K562 (cell line): ENCODE data around the gene MACROD2. TPM values are rescaled to one million over a fixed set of nuclear protein-coding genes. Genes with fewer than 3 reads are reported as not detected.

Experiments used
- ATAC-seq: fragments of 200-7000 bp; cut with Tn5 transposase; 3 replicates; pipeline ENCODE4 v1.9.1; 2020; ENCODE audit warnings: moderate library complexity
- BruUV-seq: library from RNA; stranded (reverse); fragments of 400-500 nt; replicated peaks from 2 replicates; lab custom pipeline; 2021; lab: Mats Ljungman, UMichigan
- CTCF ChIA-PET: fragments of 300-600 bp; formaldehyde crosslinking; extraction: SDS; loops from one replicate; lab custom pipeline; 2021; ENCODE audit warnings: low intra/inter-chr PET ratio; lab: Yijun Ruan, JAX
- POLR2A ChIA-PET: fragments of 300-600, 350-650 bp; sonication (Branson Sonifier 250); formaldehyde crosslinking; extraction: SDS; loops from one replicate; lab custom pipeline; 2021; ENCODE audit warnings: antibody characterized with exemption, inconsistent platforms; lab: Yijun Ruan, JAX
- DNase-seq, 4 experiments: peaks; one replicate each; pipeline versions ENCODE4 v3.0.0 to v3.0.0-alpha.2; 2011 to 2018; ENCODE audit warnings: low spot score in 3 of 4, mixed read lengths in 3 of 4; ENCODE audit errors: extremely low read depth in 1 of 4
- FAIRE-seq: peaks from 2 replicates; lab custom pipeline; 2011; peaks lifted over from hg19 to GRCh38; lab: Jason Lieb, UNC
- H2AFZ ChIP-seq: 2 replicates; pipeline ENCODE4 v1.6.0; 2011; ENCODE audit warnings: low read depth, low read length, control low read depth, inconsistent platforms
- H3K27ac ChIP-seq: fragments of 200-600 bp; 3 replicates; pipeline ENCODE4 v1.8.0; 2011; ENCODE audit warnings: low read depth, mild to moderate bottlenecking, control low read depth, inconsistent platforms, low read length, moderate library complexity, mixed read lengths; ENCODE audit errors: extremely low read depth
- H3K27me3 ChIP-seq, 2 experiments: fragments of 300-600 bp in 1 of 2; 2 replicates in 1 of 2; 3 replicates in 1 of 2; pipeline versions ENCODE4 v1.6.0 to v1.8.0; 2011; ENCODE audit warnings: inconsistent platforms in 2 of 2, low read length in 2 of 2, mild to moderate bottlenecking in 1 of 2, mixed read lengths in 1 of 2, moderate library complexity in 1 of 2; ENCODE audit not compliant: control insufficient read depth in 2 of 2, insufficient read depth in 2 of 2
- H3K36me3 ChIP-seq: fragments of 300-600 bp; 3 replicates; pipeline ENCODE4 v1.8.0; 2011; ENCODE audit warnings: mild to moderate bottlenecking, low read length, inconsistent platforms; ENCODE audit not compliant: control insufficient read depth, insufficient read depth
- H3K4me1 ChIP-seq, 2 experiments: fragments of 200-600 bp in 1 of 2; replicated peaks in 1 of 2; 2 replicates in 1 of 2; 3 replicates in 1 of 2; pipeline versions ENCODE4 v1.5.1 to v1.8.0; 2011; ENCODE audit warnings: inconsistent platforms in 2 of 2, low read length in 2 of 2, mild to moderate bottlenecking in 1 of 2, mixed read lengths in 1 of 2, moderate library complexity in 1 of 2; ENCODE audit not compliant: control insufficient read depth in 2 of 2, insufficient read depth in 2 of 2
- H3K4me2 ChIP-seq: 2 replicates; pipeline ENCODE4 v1.6.1; 2011; ENCODE audit warnings: low read length, control low read depth, inconsistent platforms, mixed read lengths; ENCODE audit not compliant: insufficient read depth
- H3K4me3 ChIP-seq: fragments of 200-600 bp; sonication (generic), shearing (Covaris generic); 2 replicates; pipeline ENCODE4 v1.5.1; 2016; ENCODE audit warnings: control low read depth, inconsistent platforms
- H3K79me2 ChIP-seq: fragments of 200-600 bp; 3 replicates; pipeline ENCODE4 v1.8.0; 2011; ENCODE audit warnings: low read length, inconsistent platforms; ENCODE audit not compliant: control insufficient read depth, insufficient read depth
- H3K9ac ChIP-seq, 2 experiments: 2 replicates each; pipeline versions ENCODE4 v1.6.0 to v1.6.1; 2011; ENCODE audit warnings: low read depth in 2 of 2, low read length in 2 of 2, control low read depth in 1 of 2, inconsistent platforms in 1 of 2, mild to moderate bottlenecking in 1 of 2, mixed read lengths in 1 of 2; ENCODE audit not compliant: insufficient read depth in 1 of 2
- H3K9me1 ChIP-seq: one replicate; pipeline ENCODE4 v1.6.0; 2011; ENCODE audit warnings: inconsistent platforms, mild to moderate bottlenecking, low read length, moderate library complexity; ENCODE audit not compliant: control insufficient read depth, insufficient read depth
- H3K9me3 ChIP-seq: replicated peaks from 2 replicates; pipeline ENCODE4 v1.5.1; 2011; ENCODE audit warnings: low read depth, low read length, inconsistent platforms; ENCODE audit not compliant: control insufficient read depth, insufficient read depth
- H4K20me1 ChIP-seq: replicated peaks from 2 replicates; pipeline ENCODE4 v1.6.1; 2011; ENCODE audit warnings: low read length, inconsistent platforms, mixed read lengths; ENCODE audit not compliant: control insufficient read depth, insufficient read depth
- ARID4B ChIP-seq: sonication (generic); formaldehyde crosslinking; IDR thresholded peaks from 2 replicates; pipeline ENCODE4 v1.8.0; 2022; ENCODE audit warnings: mild to moderate bottlenecking, missing genetic modification reagents
- CREBBP ChIP-seq: IDR thresholded peaks from one replicate; pipeline ENCODE4 v1.6.1; 2012; ENCODE audit warnings: low read depth, mild to moderate bottlenecking, control low read depth, inconsistent platforms, low read length
- DMBX1 ChIP-seq: fragments of 250-450 bp; sonication (Bioruptor Pico); IDR thresholded peaks from 2 replicates; pipeline ENCODE4 v1.8.0; 2022; ENCODE audit warnings: inconsistent platforms, mild to moderate bottlenecking, moderate library complexity, borderline replicate concordance
- ETV6 ChIP-seq, 3 experiments: fragments of 150-350 bp in 1 of 3; sonication (generic) in 1 of 3; formaldehyde crosslinking in 1 of 3; IDR thresholded peaks; 2 replicates each; pipeline versions ENCODE4 v1.6.1 to v1.8.0; 2014 to 2022; ENCODE audit warnings: borderline replicate concordance in 2 of 3, low read depth in 2 of 3, antibody characterized with exemption in 1 of 3, low read length in 1 of 3, mild to moderate bottlenecking in 1 of 3, missing genetic modification reagents in 1 of 3
- GTF2A2 ChIP-seq: IDR thresholded peaks from 2 replicates; pipeline ENCODE4 v1.6.1; 2016; ENCODE audit warnings: mild to moderate bottlenecking, missing genetic modification characterization, missing compliant biosample characterization
- KDM2B ChIP-seq: fragments of 250-450 bp; sonication (Bioruptor Pico); IDR thresholded peaks from 2 replicates; pipeline ENCODE4 v1.8.0; 2021; ENCODE audit warnings: mild to moderate bottlenecking, moderate library complexity
- MECOM ChIP-seq: fragments of 250-450 bp; sonication (Bioruptor Pico); IDR thresholded peaks from 2 replicates; pipeline ENCODE4 v1.8.0; 2022; ENCODE audit warnings: inconsistent platforms
- RB1 ChIP-seq: fragments of 450-650 bp; IDR thresholded peaks from 2 replicates; pipeline ENCODE4 v1.6.1; 2017; ENCODE audit warnings: low read depth, mild to moderate bottlenecking
- SFPQ ChIP-seq: fragments of 200-400 bp; formaldehyde crosslinking; IDR thresholded peaks from 2 replicates; pipeline ENCODE4 v1.6.1; 2017; ENCODE audit warnings: mild to moderate bottlenecking, low read depth, low read length, moderate library complexity
- TEAD1 ChIP-seq, 2 experiments: fragments of 450-650 bp in 1 of 2; sonication (generic) in 1 of 2; formaldehyde crosslinking; IDR thresholded peaks; 2 replicates each; pipeline versions ENCODE4 v1.4.0 to v1.8.0; 2020 to 2022; ENCODE audit warnings: mild to moderate bottlenecking in 2 of 2, missing genetic modification reagents in 1 of 2
- THRB ChIP-seq: fragments of 450-650 bp; formaldehyde crosslinking; conservative IDR thresholded peaks from 2 replicates; pipeline ENCODE4 v1.4.0; 2022; ENCODE audit warnings: mild to moderate bottlenecking, missing genetic modification characterization
- USF2 ChIP-seq: sonication (generic); formaldehyde crosslinking; IDR thresholded peaks from 2 replicates; pipeline ENCODE4 v1.5.0; 2020; ENCODE audit warnings: missing genetic modification reagents
- ZNF212 ChIP-seq: fragments of 450-650 bp; formaldehyde crosslinking; IDR thresholded peaks from 2 replicates; pipeline ENCODE4 v1.4.0; 2020; ENCODE audit warnings: mild to moderate bottlenecking
- in situ Hi-C: fragments of 300-500 bp; cut with MboI; formaldehyde crosslinking; loops from 4 replicates; pipeline ENCODE4 v1.15.0; 2018; ENCODE audit warnings: inconsistent platforms, mixed read lengths
- intact Hi-C: fragments of 100-400 bp; cut with micrococcal nuclease; formaldehyde crosslinking; loops from 2 replicates; pipeline ENCODE4 v1.14.2; 2022
- polyA plus RNA-seq, 8 experiments: library from polyadenylated mRNA; depleted of rRNA in 4 of 8; stranded (reverse) in 5 of 8; unstranded in 3 of 8; fragments of >200 nt; fragmentation: Nextera tagmentation in 2 of 8; fragmentation: Illumina TruSeq in 1 of 8; extraction: Ambion mirVana in 2 of 8; extraction: Trizol in 1 of 8; gene quantifications; 2 replicates each; pipeline versions ENCODE4 v1.2.1 to v1.2.3, GENCODE V29; 2011 to 2014; ENCODE audit warnings: inconsistent platforms in 1 of 8, missing spikeins in 1 of 8
- total RNA-seq, 7 experiments: library from RNA; depleted of rRNA in 6 of 7; stranded (reverse); fragments of >200 nt in 6 of 7; fragmentation: Illumina TruSeq in 2 of 7; extraction: Trizol in 2 of 7; gene quantifications; 2 replicates each; pipeline versions ENCODE4 v1.2.1 to v1.2.3, GENCODE V29; 2011 to 2021; ENCODE audit warnings: low replicate concordance in 1 of 7

MACROD2 gene
- total and polyA plus RNA-seq, 9 of the 15 experiments (the other 6 are each of a cell fraction or from before 2014, with no cell fraction given), result not detected

GRCh38 chr20:14643146-14643545, 647.8 kb downstream of the MACROD2 start:
- BruUV-seq, result no TSS peak
- Histone ChIP-seq H3K9ac (no peak overlapping the region), H3K4me1 (no peaks in the 10 kb centered on the region), H3K36me3 (no peaks in the 10 kb centered on the region), H3K9me1 (no peaks in the 10 kb centered on the region), H3K4me2 (no peak overlapping the region), H3K27me3 (no peaks in the 10 kb centered on the region), H4K20me1 (no peaks in the 10 kb centered on the region), H3K79me2 (no peaks in the 10 kb centered on the region), H3K27ac (no peak overlapping the region), H2AFZ (no peak overlapping the region), H3K4me3 (no peak overlapping the region), H3K9me3 (no peaks in the 10 kb centered on the region)
- no peak for FAIRE-seq
- CTCF ChIA-PET, result no interaction called here
- in situ Hi-C loops, result no loop called here
- ATAC-seq, result no peak
- intact Hi-C loops, result no loop called here
- DNase-seq, result no peak
- POLR2A ChIA-PET, result no interaction called here
- no peak for TF ChIP-seq RB1
- TF ChIP-seq ZNF212 (CRISPR knock-in tag), result no peak
- TF ChIP-seq USF2, result no peak
- TF ChIP-seq GTF2A2, result no peak
- no peak for TF ChIP-seq CREBBP
- no peak for TF ChIP-seq ARID4B
- no peak for TF ChIP-seq DMBX1 (CRISPR knock-in tag)
- no peak for TF ChIP-seq SFPQ
- no peak for TF ChIP-seq KDM2B (CRISPR knock-in tag)
- TF ChIP-seq MECOM (CRISPR knock-in tag), result no peak
- no peak for TF ChIP-seq TEAD1 (CRISPR knock-in tag; IDR thresholded peaks at IDR 0.05)
- TF ChIP-seq THRB (CRISPR knock-in tag), result no peak
- TF ChIP-seq ETV6 (IDR thresholded peaks at IDR 0.05; ENCODE audit: borderline replicate concordance in 1 of 2, low read depth in 2 of 2, low read length in 1 of 2), result no peak
- TF ChIP-seq ETV6 (CRISPR knock-in tag; IDR thresholded peaks at IDR 0.05; ENCODE audit: borderline replicate concordance), result no peak
